ENCODE results near the gene ERVH48-1.

GRCh38 chr21:42922918-42923317, 2.5 kb downstream of the ERVH48-1 start:
- TF ChIP-seq CTCF (IDR thresholded peaks at IDR 0.05 in 4 of 5, conservative IDR thresholded peaks at IDR 0.05 in 1 of 5): no peak
- no peak for TF ChIP-seq POLR2A (IDR thresholded peaks at IDR 0.05)

Measured in gastrocnemius medialis (tissue), 4 donors.